ENCODE results near the gene DUOXA2.

DUOXA2 gene

DNA sequence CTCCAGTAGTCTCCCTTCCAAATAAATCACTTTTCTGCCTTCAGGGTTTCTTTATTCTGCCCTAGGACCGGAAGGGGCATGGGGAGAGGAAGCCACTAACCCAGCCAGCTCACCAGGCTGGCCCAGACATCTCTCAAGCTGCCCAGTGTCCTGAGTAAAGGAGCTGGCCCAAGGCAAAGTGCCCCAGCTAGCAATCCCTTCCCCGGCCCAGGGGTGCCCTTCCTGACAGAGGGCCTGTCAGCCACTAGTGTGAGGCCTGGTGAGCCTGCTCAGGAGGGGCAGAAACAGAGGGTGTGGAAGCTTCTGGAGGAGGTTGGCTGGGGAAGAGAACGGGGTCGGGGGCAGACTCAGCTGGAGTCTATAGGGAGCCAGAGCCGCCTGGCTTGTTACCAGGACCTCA, 51.4 kb downstream of the DUOXA2 start:
- FAIRE-seq, result no peak

- no peak for FAIRE-seq
Measured at GRCh38 chr15:45166834-45167630, 52.9 kb downstream of the DUOXA2 start.

DNA sequence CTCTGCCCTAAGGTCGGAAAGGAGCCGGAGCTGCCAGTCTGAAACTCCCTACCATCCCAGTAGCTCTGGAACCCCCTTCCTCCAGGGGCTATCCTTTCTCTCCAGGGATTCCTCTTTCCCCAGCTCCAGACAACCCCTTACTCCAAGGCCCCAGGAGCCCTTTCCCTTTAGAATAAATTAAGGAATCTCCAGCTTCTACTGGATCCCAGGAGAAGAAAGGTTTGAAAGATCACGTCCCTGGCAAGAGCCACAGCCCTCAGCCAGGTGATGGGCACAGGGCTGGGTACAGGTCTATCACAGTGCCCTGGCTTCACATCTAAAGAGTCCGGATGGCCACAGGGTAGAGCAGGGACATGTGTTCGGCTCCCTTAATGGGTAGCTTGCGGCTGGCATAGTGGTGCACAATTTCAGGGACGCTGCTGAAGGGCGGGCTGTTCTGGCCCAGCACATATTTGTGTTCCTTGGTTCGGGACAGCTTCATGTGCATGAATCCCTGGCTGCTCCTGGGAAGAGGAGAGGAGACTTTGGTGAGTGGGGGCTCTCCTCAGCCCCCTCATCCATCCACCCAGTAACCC, 53.6 kb downstream of the DUOXA2 start:
- FAIRE-seq, result no peak
